Glomerular visceral epithelial cell (primary cell): Measurements from ENCODE around the gene PROZ.

Experiments
- DNase-seq: peaks from one replicate; pipeline ENCODE4 v3.0.0-alpha.2; 2016; ENCODE audit errors: extremely low spot score

Gene PROZ

GRCh38 chr13:113207890-113208420, 49.5 kb downstream of the PROZ start:
- peak; percentile 42 for DNase-seq

GRCh38 chr13:113208421-113209335, 50.2 kb downstream of the PROZ start, which contains the start of gene PCID2:
TSS of gene PCID2 (minus strand) at chr13:113208669. CDS start at chr13:113208634, 35 bp downstream.
- DNase-seq = peak; percentile 89

- peak; percentile 79 for DNase-seq
Measured at GRCh38 chr13:113209336-113209758, 50.9 kb downstream of the PROZ start, which contains the start of gene CUL4A. TSS of gene CUL4A (plus strand) at chr13:113209613. CDS start at chr13:113209628, 15 bp downstream.

- peak; percentile 44 for DNase-seq
Measured at GRCh38 chr13:113209759-113210421, 51.4 kb downstream of the PROZ start.

- no peak for DNase-seq
Measured at GRCh38 chr13:113210833-113211232, 52.4 kb downstream of the PROZ start.

- no peak for DNase-seq
Measured at GRCh38 chr13:113211774-113212173, 53.3 kb downstream of the PROZ start.

- peak; percentile 50 for DNase-seq
Measured at GRCh38 chr13:113216254-113217048, 58.0 kb downstream of the PROZ start.

GRCh38 chr13:113218586-113218985, 60.1 kb downstream of the PROZ start:
- no peak for DNase-seq

GRCh38 chr13:113219256-113219940, 61.0 kb downstream of the PROZ start:
- DNase-seq = no peak

GRCh38 chr13:113220141-113220598, 61.7 kb downstream of the PROZ start:
- DNase-seq = no peak

- no peak for DNase-seq
Measured at GRCh38 chr13:113220877-113221276, 62.4 kb downstream of the PROZ start.
